ENCODE results near the gene PNRC1.

- TF ChIP-seq CTCF (IDR thresholded peaks at IDR 0.05; ENCODE audit: low read length) (peak; percentile 71), EZH2 (optimal IDR thresholded peaks at IDR 0.05; ENCODE audit: low read depth, low read length) (no peak)
These were observed 42.1 kb downstream of the PNRC1 start for GRCh38 chr6:89122625-89123024.
